ENCODE measurements around the gene PLA2G4B.

The PLA2G4B gene

DNA sequence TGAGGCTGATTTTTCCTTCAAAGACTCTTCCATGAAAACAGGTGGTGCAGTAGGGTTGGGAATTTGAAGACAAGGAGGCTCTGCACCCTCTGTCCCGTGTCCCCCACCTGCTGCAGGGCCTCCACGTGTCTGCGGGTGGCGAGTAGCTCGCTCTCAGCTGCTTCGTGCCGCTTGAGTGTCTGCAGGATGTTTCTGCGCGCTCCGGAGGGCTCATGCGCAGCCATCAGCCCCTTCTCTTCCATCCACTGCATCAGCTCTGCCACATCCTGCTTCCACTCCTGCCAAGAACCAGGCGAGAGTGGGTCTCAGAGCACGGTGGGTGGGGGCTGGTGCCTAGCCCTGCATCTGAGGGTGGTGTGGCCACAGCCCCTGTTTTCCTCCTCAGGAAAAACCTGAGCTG, 37.4 kb downstream of the PLA2G4B start:
- Histone ChIP-seq H3K36me3 (ENCODE audit: control insufficient read depth, insufficient read depth, low read length) (no peaks in the 10 kb centered on the region), H3K27me3 (replicated peaks; ENCODE audit: control insufficient read depth, insufficient read depth, low read length) (peaks cover 5% of the 10 kb centered on the region), H3K4me3 (replicated peaks; ENCODE audit: low read depth, low read length) (no peak overlapping the region)
- TF ChIP-seq CTCF (IDR thresholded peaks at IDR 0.05; ENCODE audit: insufficient read depth, low read length, poor library complexity, severe bottlenecking): no peak
- no peak for DNase-seq (ENCODE audit: extremely low read depth, insufficient read length)

DNA sequence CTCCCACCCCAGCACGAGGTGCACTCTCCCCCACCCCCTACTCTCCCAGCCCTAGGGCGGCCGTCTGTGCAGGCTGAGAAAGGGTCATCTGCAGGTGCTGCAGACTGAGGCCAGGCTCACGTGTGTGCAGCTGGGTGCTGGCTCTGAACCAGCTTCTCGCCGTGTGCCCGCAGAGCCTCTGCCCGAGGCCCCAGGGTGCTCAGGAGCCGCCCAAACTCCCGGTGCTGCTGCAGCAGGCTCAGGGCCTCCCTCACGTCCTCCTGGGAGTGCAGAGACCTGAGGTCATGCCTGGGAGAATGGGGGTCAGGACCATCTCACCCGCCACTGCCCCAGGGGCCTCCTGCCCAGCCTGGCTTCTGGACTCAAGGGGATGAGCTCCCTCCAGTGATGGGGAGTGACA, 38.0 kb downstream of the PLA2G4B start:
- TF ChIP-seq CTCF (IDR thresholded peaks at IDR 0.05; ENCODE audit: insufficient read depth, low read length, poor library complexity, severe bottlenecking): no peak
- Histone ChIP-seq H3K27me3 (replicated peaks; ENCODE audit: control insufficient read depth, insufficient read depth, low read length) (peaks cover 8% of the 10 kb centered on the region), H3K4me3 (replicated peaks; ENCODE audit: low read depth, low read length) (no peak overlapping the region), H3K36me3 (ENCODE audit: control insufficient read depth, insufficient read depth, low read length) (no peaks in the 10 kb centered on the region)
- no peak for DNase-seq (ENCODE audit: extremely low read depth, insufficient read length)

DNA sequence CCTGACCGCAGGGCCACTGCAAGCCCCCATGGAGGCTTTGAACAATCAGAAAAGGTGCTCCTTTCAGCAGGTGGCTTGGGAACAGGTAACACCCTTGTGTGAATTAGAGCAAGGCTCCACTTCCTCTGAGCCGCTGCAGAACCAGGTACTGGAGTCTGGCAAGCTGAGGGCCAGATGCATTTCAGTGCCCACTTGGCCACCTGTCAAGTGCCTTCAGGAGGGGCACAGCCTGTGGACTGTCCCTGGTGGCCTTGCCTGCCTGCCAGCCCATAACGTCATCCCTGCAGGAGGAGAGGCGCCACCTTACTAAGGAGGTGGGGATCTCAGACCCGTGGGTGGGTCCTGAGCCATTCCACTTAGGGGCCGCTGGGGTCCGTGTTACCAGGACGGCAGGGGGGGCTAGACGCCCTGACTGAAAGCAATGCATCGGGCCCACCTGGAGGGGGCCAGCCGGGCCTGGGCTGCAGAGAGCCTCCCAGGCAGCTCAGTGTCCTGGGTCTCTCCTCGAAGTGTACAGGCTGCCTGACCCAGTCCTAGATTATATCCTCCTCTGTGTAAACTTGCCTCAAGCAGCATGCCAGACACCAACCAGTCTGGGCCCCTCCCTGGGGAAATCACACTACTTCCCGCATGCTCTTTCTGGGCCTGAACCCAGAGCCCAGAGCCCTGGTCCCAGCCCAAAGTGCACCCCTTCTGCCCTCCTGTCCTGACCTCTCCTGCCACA, 39.1 kb downstream of the PLA2G4B start:
- H3K4me3 ChIP-seq (replicated peaks; ENCODE audit: low read depth, low read length): no peak overlapping the region
- TF ChIP-seq CTCF (IDR thresholded peaks at IDR 0.05; ENCODE audit: insufficient read depth, low read length, poor library complexity, severe bottlenecking): no peak
- no peak for DNase-seq (ENCODE audit: extremely low read depth, insufficient read length)
- peaks cover 8% of the 10 kb centered on the region for H3K27me3 ChIP-seq (replicated peaks; ENCODE audit: control insufficient read depth, insufficient read depth, low read length)
- H3K36me3 ChIP-seq (ENCODE audit: control insufficient read depth, insufficient read depth, low read length): no peaks in the 10 kb centered on the region

GRCh38 chr15:41878355-41878699, 39.7 kb downstream of the PLA2G4B start:
- no peak for TF ChIP-seq CTCF (IDR thresholded peaks at IDR 0.05; ENCODE audit: insufficient read depth, low read length, poor library complexity, severe bottlenecking)
- H3K4me3 ChIP-seq (replicated peaks; ENCODE audit: low read depth, low read length): no peak overlapping the region
- no peak for DNase-seq (ENCODE audit: extremely low read depth, insufficient read length)
- peaks cover 8% of the 10 kb centered on the region for H3K27me3 ChIP-seq (replicated peaks; ENCODE audit: control insufficient read depth, insufficient read depth, low read length)
- H3K36me3 ChIP-seq (ENCODE audit: control insufficient read depth, insufficient read depth, low read length): no peaks in the 10 kb centered on the region

GRCh38 chr15:41879321-41879845, 40.7 kb downstream of the PLA2G4B start:
- no peak for TF ChIP-seq CTCF (IDR thresholded peaks at IDR 0.05; ENCODE audit: insufficient read depth, low read length, poor library complexity, severe bottlenecking)
- peaks cover 8% of the 10 kb centered on the region for H3K27me3 ChIP-seq (replicated peaks; ENCODE audit: control insufficient read depth, insufficient read depth, low read length)
- H3K4me3 ChIP-seq (replicated peaks; ENCODE audit: low read depth, low read length): no peak overlapping the region
- DNase-seq (ENCODE audit: extremely low read depth, insufficient read length): no peak
- H3K36me3 ChIP-seq (ENCODE audit: control insufficient read depth, insufficient read depth, low read length): no peaks in the 10 kb centered on the region
